H1 (cell line): ENCODE results near the gene HTR3A. TPM values are rescaled to one million over a fixed set of nuclear protein-coding genes. Genes with fewer than 3 reads are reported as not detected.

Experiments
- CBX8 ChIP-seq: fragments of 300-800, 300-1000 bp; sonication (generic); IDR thresholded peaks from 2 replicates; pipeline ENCODE4 v1.7.1; 2016; ENCODE audit warnings: low read depth, low read length, borderline replicate concordance
- CEBPB ChIP-seq: IDR thresholded peaks from 2 replicates; pipeline ENCODE4 v1.6.1; 2012; ENCODE audit warnings: low read depth, low read length
- CTCF ChIP-seq, 3 experiments: IDR thresholded peaks; 1 replicate in 2 of 3; 2 replicates in 1 of 3; pipeline versions ENCODE4 v1.5.1 to v1.6.1; 2011; ENCODE audit warnings: low read length in 3 of 3, mild to moderate bottlenecking in 3 of 3, inconsistent platforms in 2 of 3, low read depth in 1 of 3, moderate library complexity in 1 of 3; ENCODE audit not compliant: insufficient read depth in 1 of 3; ENCODE audit errors: control extremely low read depth in 1 of 3
- E2F6 ChIP-seq: IDR thresholded peaks from 2 replicates; pipeline ENCODE4 v1.6.1; 2012; ENCODE audit warnings: inconsistent platforms
- EGR1 ChIP-seq: IDR thresholded peaks from 2 replicates; pipeline ENCODE4 v1.6.1; 2011; ENCODE audit warnings: low read depth, low read length, borderline replicate concordance
- JUND ChIP-seq: IDR thresholded peaks from 2 replicates; pipeline ENCODE4 v1.6.1; 2011; ENCODE audit warnings: mild to moderate bottlenecking, improper control_type of control experiment, low read length
- PHF8 ChIP-seq: fragments of 200-600 bp; sonication (generic); conservative IDR thresholded peaks from 2 replicates; pipeline ENCODE4 v1.7.1; 2012; ENCODE audit warnings: low read depth, mild to moderate bottlenecking, inconsistent platforms, low read length, moderate library complexity
- POLR2A ChIP-seq, 2 experiments: IDR thresholded peaks; 1 replicate in 1 of 2; 2 replicates in 1 of 2; pipeline ENCODE4 v1.6.1; 2011; ENCODE audit warnings: low read depth in 2 of 2, low read length in 2 of 2, mild to moderate bottlenecking in 2 of 2; ENCODE audit errors: control extremely low read depth in 1 of 2
- RAD21 ChIP-seq, 2 experiments: IDR thresholded peaks in 1 of 2; conservative IDR thresholded peaks in 1 of 2; 2 replicates each; pipeline ENCODE4 v1.6.1; 2011; ENCODE audit warnings: low read depth in 2 of 2, low read length in 2 of 2, improper control_type of control experiment in 1 of 2, inconsistent platforms in 1 of 2, mild to moderate bottlenecking in 1 of 2, moderate library complexity in 1 of 2
- RNF2 ChIP-seq: fragments of 200-900, 300-1000 bp; sonication (generic); IDR thresholded peaks from 2 replicates; pipeline ENCODE4 v1.7.1; 2016; ENCODE audit warnings: borderline replicate concordance, low read depth, mild to moderate bottlenecking, antibody characterized with exemption, low read length; ENCODE audit not compliant: poor library complexity, severe bottlenecking; ENCODE audit errors: missing control alignments
- TAF1 ChIP-seq: IDR thresholded peaks from 2 replicates; pipeline ENCODE4 v1.6.1; 2011; ENCODE audit warnings: mild to moderate bottlenecking, low read depth, low read length
- TAF7 ChIP-seq: optimal IDR thresholded peaks from 2 replicates; pipeline ENCODE3; 2011; ENCODE audit warnings: low read depth, mild to moderate bottlenecking, inconsistent platforms, low read length, moderate library complexity, borderline replicate concordance
- TBP ChIP-seq: IDR thresholded peaks from 2 replicates; pipeline ENCODE4 v1.6.1; 2011; ENCODE audit warnings: low read depth, low read length, improper control_type of control experiment
- YY1 ChIP-seq: IDR thresholded peaks from 2 replicates; pipeline ENCODE4 v1.6.1; 2011; ENCODE audit warnings: low read depth, mild to moderate bottlenecking, low read length
- ZNF274 ChIP-seq: IDR thresholded peaks from 2 replicates; pipeline ENCODE4 v1.7.0; 2012; ENCODE audit warnings: low read length, borderline replicate concordance; ENCODE audit errors: extremely low read depth
- polyA plus RNA-seq, 7 experiments: library from polyadenylated mRNA; depleted of rRNA in 3 of 7; stranded (reverse) in 5 of 7; unstranded in 2 of 7; fragments of >200 nt in 5 of 7; fragments of 200-250 nt in 2 of 7; gene quantifications; 1 replicate in 5 of 7; 2 replicates in 1 of 7; 4 replicates in 1 of 7; pipeline versions ENCODE4 v1.2.1 to v1.2.3, GENCODE V29; 2011 to 2013; ENCODE audit warnings: missing spikeins in 2 of 7, mixed read lengths in 2 of 7
- total RNA-seq: library from RNA; stranded (reverse); fragmentation: NEBNext Ultra II Directional; extraction: Animal tissue kit (Norgen Biotek cat#: 25700); gene quantifications from 2 replicates; pipeline ENCODE4 v1.2.1, GENCODE V29; 2021

Gene HTR3A
- total and polyA plus RNA-seq, 2 of the 8 experiments (the other 6 are each of a cell fraction or from before 2014, with no cell fraction given): 7.5 to 8.9 TPM

GRCh38 chr11:114026355-114026754 is 51.4 kb downstream of the HTR3A start (continued):
- TF ChIP-seq CBX8 (no peak), TAF1 (no peak), TAF7 (no peak), CEBPB (no peak), EGR1 (no peak), E2F6 (no peak), YY1 (no peak), POLR2A (IDR thresholded peaks at IDR 0.05; ENCODE audit: control extremely low read depth in 1 of 2, low read depth in 2 of 2, low read length in 2 of 2) (no peak), ZNF274 (no peak), CTCF (IDR thresholded peaks at IDR 0.05; ENCODE audit: control extremely low read depth in 1 of 3, insufficient read depth in 1 of 3, low read depth in 1 of 3, low read length in 3 of 3) (peak in 2 of 3 experiments; percentile 48 to 68; a peak in 3 of 4 replicates), RAD21 (IDR thresholded peaks at IDR 0.05 in 1 of 2, conservative IDR thresholded peaks at IDR 0.05 in 1 of 2; ENCODE audit: low read depth in 2 of 2, low read length in 2 of 2) (peak; percentile 29 to 45; a peak in 3 of 4 replicates), RNF2 (no peak), TBP (no peak), JUND (no peak), PHF8 (no peak)
